HG02870 (cell line): ENCODE measurements around the gene RNU1-3.
"Not testable (repeated sequence)": the region's sequence is repeated elsewhere in the genome, so short reads cannot be mapped to it uniquely, and the experiment has no call there.

ENCODE experiments used
- ATAC-seq: cut with Tn5 transposase; IDR thresholded peaks from one replicate; pipeline ENCODE4 v1.9.1; 2021; ENCODE audit warnings: mild to moderate bottlenecking, moderate library complexity; ENCODE audit not compliant: unreplicated experiment

Gene RNU1-3

DNA sequence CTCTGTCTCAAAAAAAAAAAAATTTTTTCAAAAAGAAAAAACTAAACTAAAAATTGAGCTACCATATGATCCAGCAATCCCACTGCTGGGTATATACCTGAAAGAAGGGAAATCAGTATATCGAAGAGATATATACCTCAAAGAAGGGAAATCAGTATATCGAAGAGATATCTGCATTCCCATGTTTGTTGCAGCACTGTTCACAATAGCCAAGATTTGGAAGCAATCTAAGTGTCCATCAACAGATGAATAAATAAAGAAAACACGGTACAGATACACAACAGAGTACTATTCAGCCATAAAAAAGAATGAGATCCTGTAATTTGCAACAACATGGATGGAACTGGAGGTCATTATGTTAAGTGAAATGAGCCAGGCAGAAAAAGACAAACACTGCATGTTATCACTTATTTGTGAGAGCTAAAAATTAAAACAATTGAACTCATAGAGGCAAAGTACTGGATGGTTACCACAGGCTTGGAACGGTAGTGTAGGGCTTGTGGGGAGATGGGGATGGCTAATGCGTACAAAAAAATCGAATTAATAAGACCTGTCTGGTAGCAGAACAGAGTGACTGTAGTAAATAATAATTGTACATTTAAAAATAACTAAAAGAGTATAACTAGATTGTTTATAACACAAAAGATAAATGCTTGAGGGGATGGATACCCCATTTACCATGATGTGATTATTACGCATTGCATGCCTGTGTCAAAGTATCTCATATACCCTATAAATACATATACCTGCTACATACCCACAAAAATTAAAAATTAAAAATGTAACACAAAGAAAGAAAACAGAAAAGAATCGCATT is 25.4 kb downstream of the RNU1-3 start:
- not testable (repeated sequence) for ATAC-seq

DNA sequence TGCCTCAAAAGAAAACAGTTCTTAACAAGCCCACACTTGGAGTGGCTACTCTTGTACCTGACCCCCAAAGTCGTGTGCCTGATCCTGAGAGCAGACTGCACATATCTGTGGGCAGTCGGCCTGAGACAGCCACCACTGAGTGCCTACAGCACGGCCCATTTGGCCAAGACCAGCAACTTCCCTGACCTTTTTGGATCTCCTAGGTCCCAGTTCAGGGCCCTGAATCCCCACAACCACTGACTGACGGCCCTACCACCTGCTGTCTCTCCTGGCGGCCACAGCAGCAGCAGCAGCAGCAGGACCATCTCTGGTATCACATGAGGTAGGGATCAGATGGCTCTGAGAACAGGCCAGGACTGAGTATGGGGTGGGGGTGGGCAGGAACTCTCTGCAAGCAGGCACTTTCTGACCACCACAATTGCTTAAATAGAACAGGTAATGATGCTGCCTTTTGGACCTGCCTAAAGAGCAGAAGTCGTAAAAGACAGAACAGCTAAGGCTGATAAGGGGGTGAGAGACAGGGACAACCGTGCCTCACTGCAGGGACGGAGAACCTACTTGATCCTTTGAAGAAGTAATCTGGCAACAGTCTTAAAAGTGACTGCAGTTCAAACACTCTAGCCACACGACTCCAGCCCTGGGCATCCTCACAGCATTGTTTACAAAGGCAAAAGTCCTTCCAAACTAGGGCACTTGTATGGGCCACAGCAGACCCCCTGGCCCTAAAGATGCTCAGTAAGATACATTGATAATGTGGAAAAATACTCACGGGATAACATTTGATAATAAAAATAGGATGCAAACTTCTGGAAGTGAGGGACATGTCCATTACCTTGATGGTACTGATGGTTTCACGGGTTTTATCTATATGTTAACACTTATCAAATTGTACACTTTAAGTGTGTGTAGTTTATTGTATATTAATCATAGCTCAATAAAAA is 27.4 kb downstream of the RNU1-3 start:
- ATAC-seq = not testable (repeated sequence)

DNA sequence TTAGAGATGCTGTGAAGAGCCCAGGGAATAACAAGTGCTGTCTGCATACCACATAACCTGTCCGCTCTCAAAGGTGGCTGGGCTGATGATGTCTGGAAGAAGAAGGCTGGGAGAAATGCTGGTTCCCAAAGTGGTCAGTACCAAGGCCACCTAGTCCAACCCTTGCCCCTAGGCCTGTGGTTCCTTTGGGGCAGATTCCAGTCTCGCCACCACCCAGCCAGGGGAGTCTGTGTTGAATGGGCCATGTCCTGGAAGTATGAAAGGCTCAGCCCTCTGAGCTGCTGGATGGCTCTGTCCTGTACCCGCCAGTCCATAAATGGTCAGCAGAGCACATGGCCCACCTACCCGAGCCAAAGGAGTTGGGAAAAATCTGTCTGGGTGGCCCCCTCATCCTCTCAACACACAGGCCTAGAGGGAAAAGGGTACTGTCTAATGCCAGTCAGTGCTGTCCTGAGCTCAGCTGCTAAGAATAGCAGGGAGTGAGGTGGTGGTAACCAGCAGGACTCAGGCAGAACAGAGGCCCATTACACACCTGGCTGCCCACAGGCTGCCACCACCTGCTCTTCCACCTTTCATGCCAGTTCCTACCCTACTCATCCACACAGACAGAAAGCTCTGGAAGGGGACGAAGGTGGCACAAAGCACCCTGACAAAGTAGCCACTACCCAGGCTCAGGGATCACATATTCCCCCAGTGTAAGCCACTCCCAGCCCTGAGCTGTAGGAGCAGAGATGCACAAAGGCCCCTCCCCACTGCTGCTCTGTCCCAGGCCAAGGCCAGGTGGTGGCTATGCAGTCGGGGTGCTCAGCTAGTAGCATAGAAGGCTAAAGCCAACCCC is 28.6 kb downstream of the RNU1-3 start:
- ATAC-seq = not testable (repeated sequence)

DNA sequence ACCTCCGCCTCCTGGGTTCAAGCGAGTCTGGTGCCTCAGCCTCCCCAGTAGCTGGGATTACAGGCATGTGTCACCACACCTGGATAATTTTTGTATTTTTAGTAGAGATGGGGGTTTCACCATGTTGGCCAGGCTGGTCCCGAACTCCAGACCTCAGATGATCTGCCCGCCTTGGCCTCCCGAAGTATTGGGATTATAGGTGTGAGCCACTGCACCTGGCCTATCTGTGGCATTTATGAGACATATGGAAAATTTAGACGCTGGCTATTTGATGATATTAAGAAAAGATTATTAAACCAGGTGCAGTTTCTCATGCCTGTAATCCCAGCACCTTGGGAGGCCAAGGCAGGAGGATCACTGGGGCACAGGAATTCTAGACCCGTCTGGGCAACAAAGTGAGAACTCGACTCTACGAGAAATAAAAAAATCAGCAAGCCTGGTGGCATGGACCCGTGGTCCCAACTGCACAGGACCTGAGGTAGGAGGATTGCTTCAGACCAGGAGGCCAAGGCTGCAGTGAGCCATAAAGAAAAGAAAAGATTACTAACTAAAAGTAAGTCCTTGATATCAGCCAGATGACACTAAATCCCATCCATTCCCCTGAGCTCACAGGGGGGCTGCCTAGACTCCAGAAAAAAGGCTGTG is 30.1 kb downstream of the RNU1-3 start:
- not testable (repeated sequence) for ATAC-seq

DNA sequence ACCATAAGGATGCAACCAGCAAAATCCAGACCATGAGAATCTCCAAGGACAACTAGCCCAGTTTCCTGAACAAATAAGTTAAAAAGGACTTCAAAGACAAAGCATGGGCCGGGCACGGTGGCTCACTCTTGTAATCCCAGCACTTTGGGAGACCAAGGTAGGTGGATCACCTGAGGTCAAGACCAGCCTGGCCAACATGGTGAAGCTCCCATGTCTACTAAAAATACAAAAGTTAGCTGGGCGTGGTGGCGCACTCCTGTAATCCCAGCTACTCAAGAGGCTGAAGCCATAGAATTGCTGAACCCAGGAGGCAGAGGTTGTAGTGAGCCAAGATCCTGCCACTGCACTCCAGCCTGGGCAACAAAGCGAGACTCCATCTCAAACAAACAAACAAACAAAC is 30.8 kb downstream of the RNU1-3 start:
- not testable (repeated sequence) for ATAC-seq

DNA sequence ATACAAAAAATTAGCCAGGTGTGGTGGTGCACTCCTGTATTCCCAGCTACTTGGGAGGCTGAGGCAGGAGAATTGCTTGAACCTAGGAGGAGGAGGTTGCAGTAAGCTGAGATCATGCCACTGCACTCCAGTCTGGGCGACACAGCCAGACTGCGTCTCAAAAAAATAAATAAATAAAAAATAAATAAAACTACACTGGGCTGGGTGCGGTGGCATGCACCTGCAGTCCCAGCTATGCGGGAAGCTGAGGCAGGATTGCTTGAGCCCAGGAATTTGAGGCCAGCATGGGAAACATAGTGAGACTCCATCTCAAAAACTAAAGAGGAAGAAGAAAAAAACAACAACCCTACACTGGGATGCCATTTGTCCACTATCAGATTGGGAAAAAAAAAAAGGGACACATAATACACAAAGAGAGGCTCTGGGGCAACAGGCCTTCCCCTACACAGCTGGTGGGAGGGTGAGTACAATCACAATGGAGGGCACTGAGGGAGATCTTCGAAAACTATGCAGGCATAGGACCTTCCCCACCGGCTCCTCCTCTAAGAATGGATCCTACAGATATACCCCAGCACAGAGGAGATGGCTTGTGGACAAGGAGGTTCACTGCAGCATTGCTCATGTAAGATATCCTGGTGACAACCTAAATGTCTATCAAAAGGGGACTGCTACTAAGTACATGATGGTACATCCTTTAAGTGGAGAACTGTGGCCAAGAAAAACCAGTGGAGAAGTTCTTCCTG is 33.0 kb downstream of the RNU1-3 start:
- ATAC-seq = not testable (repeated sequence)

DNA sequence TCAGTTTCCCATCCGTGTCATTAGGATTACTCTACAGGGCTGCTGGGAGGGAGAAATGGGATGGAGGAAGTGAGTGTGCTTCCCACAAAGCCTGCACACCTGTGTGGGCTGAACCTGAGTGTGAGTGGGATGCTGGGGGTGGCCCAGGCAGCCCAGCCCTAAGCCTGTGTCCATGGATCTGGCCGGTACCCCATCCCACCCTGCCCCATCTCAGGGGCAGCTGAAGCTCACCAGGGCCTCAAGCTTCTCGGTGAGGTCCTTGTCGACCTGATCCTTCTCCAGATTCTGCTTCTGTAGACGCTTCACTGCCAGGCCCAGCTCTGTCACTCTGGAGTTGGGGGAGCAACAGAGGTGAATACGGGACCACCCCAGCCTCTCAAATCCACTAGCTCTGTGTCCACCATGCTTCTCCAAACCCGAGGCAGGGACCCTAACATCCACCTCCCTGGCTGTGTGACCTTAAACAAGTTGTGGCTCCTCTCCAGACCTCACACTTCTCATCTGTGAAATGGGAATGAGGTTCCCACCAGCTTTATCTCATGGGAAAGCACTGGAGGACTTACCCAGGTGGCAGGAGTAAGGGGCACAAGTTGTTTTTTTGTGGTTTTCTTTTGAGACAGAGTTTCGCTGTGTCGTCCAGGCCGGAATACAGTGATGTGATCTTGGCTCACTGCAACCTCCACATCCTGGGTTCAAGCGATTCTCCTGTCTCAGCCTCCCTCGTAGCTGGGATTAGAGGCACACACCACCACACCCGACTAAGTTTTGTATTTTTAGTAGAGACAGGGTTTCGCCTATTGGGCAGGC is 34.5 kb downstream of the RNU1-3 start:
- not testable (repeated sequence) for ATAC-seq

DNA sequence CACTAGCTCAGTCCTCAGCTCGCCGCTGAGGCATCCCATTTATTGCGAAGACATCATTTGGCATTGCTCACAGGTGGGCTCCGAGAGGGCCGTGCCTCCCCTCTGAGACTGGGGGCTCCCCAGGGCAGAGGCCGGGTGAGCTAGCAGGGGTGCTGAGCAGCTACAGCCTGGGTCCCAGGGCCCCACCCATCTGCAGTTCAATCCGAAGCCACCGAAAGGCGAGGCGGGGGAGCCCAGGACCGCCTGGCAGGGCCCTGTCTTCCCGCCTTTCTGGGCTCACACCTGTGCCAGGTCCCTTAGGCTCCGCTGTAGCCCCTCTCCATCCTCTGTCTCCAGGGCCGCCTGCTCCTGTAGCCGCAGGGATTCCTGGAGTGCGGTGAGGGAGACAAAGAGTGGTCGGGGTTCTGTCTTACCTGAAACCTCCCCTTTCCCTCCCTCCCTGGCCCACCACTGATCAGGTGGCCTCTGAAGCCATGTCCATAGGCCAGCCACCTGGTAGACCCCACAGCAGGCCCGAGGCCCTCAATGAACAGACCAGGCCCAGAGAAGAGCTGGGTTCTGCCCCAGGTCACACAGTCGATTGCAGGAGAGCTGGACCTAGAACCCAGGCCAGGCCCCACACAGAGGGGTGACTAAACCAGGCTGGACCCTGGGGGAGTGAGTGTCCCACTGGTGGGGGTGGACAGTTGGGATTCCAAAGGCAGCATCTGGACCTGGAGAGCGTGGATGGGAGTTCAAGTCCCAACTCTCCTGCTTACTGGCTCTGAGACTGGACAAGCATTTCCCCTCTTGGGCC is 35.3 kb downstream of the RNU1-3 start:
- no peak for ATAC-seq

DNA sequence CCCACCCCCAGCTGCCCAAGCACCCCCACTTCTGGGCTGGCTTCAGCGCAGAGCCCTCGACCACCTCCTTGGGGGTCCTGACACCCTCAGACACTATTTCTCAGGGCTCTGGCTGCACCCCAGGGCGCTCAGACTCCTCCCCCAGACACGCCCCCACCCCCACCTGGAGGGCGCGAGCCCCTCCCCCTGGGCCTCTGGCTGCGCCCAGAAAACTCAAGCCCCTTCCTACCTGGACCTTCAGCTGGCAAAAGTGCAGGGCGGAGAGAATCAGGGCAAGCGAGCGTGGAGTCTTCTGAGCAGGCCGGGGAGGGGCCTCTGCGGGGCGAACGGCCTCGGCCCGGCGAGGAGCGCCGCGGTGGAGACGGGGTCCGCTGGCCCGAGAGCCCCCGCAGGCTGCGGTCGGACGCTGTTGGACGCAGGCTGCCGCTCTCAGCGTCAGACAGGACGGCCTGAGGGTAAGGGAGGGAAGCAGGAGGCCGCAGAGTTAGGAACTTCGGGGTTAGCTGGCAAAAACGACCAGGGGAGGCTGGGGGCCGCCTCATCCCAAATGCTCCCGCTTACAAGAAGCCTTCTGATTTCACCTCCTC is 36.0 kb downstream of the RNU1-3 start:
- ATAC-seq = no peak

DNA sequence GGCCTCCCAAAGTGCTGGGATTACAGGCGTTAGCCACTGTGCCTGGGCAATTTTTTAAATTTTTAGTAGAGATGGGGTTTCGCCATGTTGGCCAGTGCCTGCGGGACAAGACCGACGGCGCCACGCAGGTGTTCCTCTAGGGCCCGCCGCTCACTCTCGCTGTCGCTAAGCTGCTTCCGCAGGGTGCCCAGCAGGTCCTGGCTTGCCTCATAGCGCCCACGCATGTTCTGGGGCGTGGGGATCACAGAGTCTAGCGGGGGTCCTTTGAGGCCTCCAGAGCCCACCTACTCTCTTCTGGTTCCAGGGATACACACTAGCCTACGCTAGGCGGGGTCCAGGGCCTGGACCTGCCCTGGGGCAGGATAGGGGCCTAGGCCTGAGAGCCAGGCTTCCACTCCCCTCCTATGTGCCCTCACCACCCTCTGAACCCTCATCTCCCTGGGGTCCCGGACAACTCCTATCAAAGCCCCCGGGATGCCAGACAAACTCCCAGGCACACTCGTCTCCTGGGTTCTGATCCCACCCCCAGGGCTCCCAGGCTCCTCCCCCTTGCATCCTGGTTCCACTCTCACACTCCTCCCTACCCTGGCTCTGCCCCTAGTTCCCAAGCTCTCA is 36.7 kb downstream of the RNU1-3 start:
- ATAC-seq = not testable (repeated sequence)

DNA sequence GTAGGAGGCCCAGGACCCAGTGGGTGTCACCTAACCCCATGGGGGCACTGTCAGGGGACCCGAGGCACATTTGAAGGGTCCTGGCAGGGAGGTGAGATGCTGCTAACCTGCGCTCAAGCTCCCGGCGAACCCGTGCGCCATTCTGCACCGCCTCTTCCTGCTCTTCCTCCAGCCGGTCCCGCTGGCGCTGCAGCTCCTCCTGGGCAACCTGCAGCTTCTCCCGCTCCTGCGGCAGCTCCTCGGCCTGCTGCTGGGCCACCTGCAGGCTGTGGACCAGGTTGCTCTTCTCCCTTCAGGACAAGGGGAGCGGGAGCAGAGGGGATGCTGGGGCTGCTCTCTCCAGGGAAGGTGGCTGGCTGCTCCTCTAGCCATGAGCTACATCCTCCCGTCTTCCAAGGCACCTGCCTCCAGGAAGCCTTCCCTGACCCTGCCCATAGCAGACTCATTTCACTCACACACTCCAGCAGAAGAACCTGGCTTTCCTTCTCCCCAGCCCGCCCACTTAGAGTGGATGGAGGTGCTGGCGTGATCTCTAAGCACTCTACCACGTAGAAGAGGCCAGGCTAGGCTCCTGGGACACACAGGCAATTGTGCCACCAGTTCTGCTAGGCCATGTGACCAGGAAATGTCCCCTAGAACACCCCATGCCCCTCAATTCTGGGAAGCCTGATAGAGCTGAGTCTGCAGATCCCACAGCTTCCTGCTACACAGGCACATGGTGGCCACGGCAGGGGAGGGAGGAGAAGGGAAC is 38.2 kb downstream of the RNU1-3 start:
- no peak for ATAC-seq

DNA sequence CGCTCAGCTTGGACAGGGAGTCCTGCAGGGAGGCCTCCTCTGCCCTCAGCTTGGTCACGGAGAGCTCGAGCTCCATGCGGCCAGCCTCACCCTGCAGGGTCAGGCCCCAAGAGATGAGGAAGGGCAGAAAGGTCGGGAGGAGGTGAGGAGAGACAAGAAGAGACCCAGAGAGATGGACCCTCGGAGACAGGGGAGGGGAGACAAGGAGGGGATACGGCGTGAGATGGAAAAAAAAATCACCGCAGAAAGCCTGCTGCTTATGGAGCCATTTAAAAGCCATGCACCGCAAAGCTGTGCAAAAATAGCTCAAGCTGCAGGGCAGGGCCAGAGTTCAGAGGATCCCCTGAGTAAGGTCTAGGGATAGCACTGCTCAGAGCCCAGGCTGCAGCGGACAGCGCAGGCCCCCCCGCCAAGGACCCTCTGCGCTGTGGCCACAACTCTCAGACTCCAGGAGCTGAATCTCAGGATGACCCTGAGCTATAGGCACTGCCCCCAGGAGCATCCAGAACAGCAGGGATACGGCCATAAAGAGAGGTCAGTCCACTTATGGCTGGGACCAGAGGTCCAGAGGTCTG is 40.3 kb downstream of the RNU1-3 start:
- ATAC-seq = not testable (repeated sequence)

DNA sequence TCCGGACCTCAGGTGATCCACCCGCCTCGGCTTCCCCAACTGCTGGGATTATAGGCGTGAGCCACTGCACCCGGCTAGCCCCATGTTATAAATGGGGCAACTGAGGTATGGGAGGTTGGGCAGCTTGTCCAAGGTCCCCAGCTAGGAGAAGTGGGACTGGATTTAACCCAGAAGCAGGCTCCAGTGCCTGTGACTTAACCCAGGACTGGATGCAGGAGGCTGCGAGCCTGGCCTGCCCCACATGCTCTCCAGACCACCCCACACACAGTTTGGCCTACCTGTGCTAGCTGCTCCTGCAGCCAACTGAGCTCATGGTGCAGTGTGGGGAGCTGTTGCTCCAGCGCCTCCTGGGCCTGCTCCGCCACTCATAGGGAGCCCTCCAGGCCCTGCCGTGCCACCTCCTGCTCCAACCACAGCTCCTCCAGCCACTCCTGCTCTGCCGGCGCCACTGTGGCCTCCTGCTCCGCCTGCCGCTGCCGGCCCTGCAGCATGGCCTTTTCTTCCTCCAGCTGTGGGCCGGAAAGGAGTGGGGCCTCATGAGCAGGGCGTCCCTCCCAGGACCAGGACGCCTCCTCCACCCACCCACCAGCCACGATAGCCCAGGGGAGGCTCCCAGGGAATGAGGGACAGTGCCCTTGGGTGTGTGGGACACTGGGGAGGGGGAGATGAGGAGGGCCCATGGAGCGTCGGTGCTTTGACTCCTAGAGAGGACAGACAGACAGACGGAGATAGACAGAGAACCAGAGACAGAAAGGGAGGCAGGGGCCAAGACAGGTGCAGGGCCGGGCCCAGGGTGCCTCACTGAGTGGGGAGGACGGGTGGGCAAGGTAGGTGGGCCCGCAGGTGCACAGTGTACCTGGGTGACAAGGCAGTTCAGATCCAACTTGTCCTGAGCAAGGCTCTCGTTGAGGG is 41.0 kb downstream of the RNU1-3 start:
- no peak for ATAC-seq

DNA sequence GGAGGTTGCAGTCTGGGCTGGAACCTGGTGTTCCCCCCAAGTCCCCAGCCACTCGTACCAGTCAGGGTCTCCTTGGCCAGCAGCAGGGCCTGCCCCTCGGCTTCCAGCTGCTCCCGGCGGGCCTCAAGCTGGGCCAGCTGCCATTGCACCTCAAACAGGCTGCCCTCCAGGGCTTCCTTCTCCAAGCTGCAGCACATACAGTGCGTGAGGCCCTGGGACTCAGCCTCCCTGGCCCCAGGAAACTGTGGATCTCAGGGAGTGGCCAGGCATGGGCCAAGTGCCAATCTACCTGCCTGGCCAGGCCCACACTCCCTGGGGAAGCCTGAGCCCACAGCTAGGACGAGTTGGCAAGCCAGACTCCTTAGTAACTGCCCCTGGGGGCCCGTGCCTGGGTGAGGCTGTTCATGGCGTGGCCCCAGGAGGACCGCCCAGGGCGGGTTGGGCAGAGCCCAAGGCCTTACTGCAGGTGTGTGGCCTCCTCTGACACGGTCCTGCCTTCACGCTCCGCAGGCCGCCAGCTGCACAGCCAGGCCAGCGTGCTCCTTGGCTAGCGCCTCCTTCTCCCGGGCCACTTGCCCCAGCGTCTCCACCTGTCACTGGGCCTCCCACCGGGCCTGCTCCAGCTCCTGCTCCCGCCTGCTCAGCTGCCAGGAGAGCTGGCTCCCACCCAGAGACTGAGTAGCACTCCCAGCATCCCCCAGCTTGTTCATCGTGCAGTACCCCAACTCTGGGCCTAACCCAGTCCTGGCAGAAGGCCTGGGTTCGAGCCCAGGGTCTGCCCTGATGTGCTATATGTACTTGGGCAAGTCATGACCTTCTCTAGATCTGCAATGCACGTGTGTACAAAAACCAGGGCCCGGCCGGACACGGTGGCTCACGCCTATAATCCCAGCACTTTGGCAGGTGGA is 42.7 kb downstream of the RNU1-3 start:
- ATAC-seq = not testable (repeated sequence)
